Omental fat pad (tissue), 4 donors: ENCODE results near the gene SLC7A1. TPM values are rescaled to one million over a fixed set of nuclear protein-coding genes. Genes with fewer than 3 reads are reported as not detected.

Experiments used
- ATAC-seq: fragments of 150-250 bp; one replicate; pipeline ENCODE4 v1.9.1; 2016; ENCODE audit warnings: mild to moderate bottlenecking, moderate library complexity; ENCODE audit not compliant: low FRiP score
- DNase-seq: peaks from one replicate; pipeline ENCODE4 v3.0.0-alpha.2; 2019; ENCODE audit warnings: low spot score
- CTCF ChIP-seq, 3 donors: fragments of 450-650 bp; IDR thresholded peaks; one replicate each; pipeline ENCODE4 v1.5.1; 2016 to 2017; ENCODE audit warnings: antibody characterized with exemption in 3 of 3, mild to moderate bottlenecking in 3 of 3, moderate library complexity in 2 of 3
- total RNA-seq, 4 donors: library from RNA; depleted of rRNA; stranded (reverse); fragments of >200 nt; gene quantifications; one replicate each; pipeline ENCODE4 v1.1.0, GENCODE V29; 2016

Gene SLC7A1
- total RNA-seq, 4 donors from 2014 or later: 18.5 to 60.5 (median 25.8) TPM

GRCh38 chr13:29562786-29563438 is 32.6 kb downstream of the SLC7A1 start:
- TF ChIP-seq CTCF (IDR thresholded peaks at IDR 0.05): no peak
- DNase-seq: no peak
- ATAC-seq: no peak

GRCh38 chr13:29561918-29562317 is 33.6 kb downstream of the SLC7A1 start:
- no peak for DNase-seq
- TF ChIP-seq CTCF (IDR thresholded peaks at IDR 0.05): no peak
- no peak for ATAC-seq

GRCh38 chr13:29556742-29557141 is 38.7 kb downstream of the SLC7A1 start:
- no peak for TF ChIP-seq CTCF (IDR thresholded peaks at IDR 0.05)
- ATAC-seq (no peak), DNase-seq (no peak)

- ATAC-seq: no peak
- no peak for DNase-seq
- no peak for TF ChIP-seq CTCF (IDR thresholded peaks at IDR 0.05)
Observed at GRCh38 chr13:29551214-29551613, 44.3 kb downstream of the SLC7A1 start.

- DNase-seq (no peak), ATAC-seq (no peak)
- TF ChIP-seq CTCF (IDR thresholded peaks at IDR 0.05): no peak
Observed at GRCh38 chr13:29550430-29550988, 45.0 kb downstream of the SLC7A1 start.

GRCh38 chr13:29548722-29549121 is 46.8 kb downstream of the SLC7A1 start:
- no peak for TF ChIP-seq CTCF (IDR thresholded peaks at IDR 0.05)
- DNase-seq: no peak
- no peak for ATAC-seq

- ATAC-seq: no peak
- no peak for DNase-seq
- TF ChIP-seq CTCF (IDR thresholded peaks at IDR 0.05): no peak
Observed at GRCh38 chr13:29547153-29547552, 48.3 kb downstream of the SLC7A1 start.
